GM19397 (cell line): ENCODE results near the gene COMP.

Source experiments
- ATAC-seq: cut with Tn5 transposase; IDR thresholded peaks from one replicate; pipeline ENCODE4 v1.9.1; 2021; ENCODE audit warnings: mild to moderate bottlenecking, moderate library complexity; ENCODE audit not compliant: unreplicated experiment

The COMP gene

DNA sequence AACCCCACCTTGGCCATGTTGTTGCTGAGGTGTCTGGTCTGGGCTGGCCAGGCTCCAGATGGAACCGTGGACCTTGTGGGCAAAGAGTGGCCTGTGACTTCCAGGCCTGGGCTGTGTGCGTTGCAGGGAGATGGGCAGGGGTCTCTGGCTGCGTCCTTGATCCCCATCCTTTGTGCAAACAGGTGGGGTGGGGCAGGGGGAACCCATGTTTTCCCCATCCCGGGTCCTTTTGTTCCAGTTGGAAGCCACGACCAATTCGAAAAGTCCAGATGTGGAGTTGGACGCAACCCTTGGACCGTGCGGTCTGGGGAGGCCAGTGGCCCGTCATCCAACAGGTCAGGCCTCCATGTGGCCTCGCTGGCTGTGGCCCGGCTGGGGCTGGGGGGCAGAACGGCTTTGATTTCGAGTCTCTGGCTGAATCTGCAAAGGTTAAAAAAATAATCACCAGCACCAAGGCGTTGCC lies 13.1 kb upstream of the COMP start:
- no peak for ATAC-seq

GRCh38 chr19:18803550-18804138 lies 12.5 kb upstream of the COMP start:
- no peak for ATAC-seq

- no peak for ATAC-seq
Measured at GRCh38 chr19:18802354-18802753, 11.2 kb upstream of the COMP start.

DNA sequence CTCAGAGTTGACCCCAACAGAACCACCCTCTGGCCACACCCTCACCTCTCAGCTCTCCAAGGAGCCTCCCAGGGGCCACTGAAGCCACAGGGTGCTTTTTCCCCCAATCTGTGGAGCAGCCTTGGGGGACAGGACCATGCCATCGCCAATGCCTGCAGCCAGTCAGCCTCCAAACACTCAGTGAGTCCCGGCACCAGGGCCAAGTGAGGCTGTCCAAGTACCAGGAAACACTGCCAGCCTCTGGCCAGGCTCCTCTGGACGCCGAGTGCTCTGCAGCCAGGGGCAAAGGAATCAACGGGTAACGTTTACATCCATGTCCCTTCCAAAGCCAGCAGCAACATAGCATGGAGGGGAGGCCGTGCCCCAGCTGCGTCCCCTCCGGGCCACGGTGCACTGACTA lies 9.5 kb upstream of the COMP start:
- no peak for ATAC-seq

GRCh38 chr19:18800079-18800478 lies 9.0 kb upstream of the COMP start:
- no peak for ATAC-seq

DNA sequence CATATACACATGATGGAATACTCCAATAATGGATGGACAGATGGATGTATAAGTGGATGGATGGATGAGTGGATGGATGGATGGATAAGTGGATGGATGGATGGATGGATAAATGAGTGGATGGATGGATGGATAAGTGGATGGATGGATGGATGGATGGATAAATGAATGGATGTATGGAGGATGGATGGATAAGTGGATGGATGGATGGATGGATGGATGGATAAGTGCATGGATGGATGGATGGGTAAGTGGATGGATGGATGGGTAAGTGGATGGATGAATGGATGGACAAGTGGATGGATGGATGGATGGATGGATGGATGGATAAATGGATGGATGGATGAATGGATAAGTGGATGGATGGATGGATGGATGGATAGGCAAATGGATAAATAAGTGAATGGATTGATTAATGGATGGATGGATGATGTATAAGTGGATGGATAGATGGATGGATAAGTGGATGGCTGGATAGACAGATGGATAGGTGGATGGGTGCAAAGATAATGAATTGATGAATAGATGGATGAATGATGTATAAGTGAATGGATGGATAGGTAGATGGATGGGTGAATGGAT lies 8.4 kb upstream of the COMP start:
- ATAC-seq: no peak

- ATAC-seq: no peak
Measured at GRCh38 chr19:18798384-18799352, 7.6 kb upstream of the COMP start.

DNA sequence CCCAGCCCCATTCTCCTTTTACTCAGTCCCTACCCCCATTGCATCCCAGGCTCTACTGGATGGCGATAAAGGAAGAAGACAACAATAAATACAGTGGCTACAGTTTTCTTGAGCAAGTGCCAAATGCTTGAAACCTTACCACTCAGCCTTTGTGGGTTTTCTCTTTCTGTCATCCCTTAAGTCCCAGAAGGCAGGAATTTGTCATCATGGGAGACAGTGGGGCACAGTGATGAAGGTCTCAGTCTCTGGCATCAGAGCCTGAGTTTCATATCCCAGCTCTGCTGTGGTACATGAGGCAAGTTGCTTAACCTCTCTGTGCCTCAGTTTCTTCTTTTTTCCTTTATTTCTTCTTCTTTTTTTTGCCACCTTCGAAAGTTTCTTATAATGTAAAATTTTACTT lies 5.1 kb upstream of the COMP start:
- no peak for ATAC-seq

GRCh38 chr19:18795540-18795939 lies 4.4 kb upstream of the COMP start:
- ATAC-seq: no peak

GRCh38 chr19:18794692-18795091 lies 3.6 kb upstream of the COMP start:
- no peak for ATAC-seq

DNA sequence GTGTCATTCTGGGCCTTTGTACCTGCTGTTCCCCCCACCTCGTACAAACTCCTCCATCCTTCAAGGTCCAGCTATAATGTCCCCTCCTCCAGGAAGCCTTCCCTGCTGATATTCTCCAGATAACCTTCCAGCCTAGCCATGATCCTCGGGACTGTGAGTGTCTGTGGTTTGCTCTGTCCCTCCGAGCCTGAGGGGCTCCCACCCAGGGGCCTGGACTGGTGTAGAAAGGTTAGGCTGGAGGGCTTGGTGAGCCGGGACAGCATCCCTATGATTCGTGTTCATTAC lies 2.9 kb upstream of the COMP start:
- ATAC-seq: no peak

DNA sequence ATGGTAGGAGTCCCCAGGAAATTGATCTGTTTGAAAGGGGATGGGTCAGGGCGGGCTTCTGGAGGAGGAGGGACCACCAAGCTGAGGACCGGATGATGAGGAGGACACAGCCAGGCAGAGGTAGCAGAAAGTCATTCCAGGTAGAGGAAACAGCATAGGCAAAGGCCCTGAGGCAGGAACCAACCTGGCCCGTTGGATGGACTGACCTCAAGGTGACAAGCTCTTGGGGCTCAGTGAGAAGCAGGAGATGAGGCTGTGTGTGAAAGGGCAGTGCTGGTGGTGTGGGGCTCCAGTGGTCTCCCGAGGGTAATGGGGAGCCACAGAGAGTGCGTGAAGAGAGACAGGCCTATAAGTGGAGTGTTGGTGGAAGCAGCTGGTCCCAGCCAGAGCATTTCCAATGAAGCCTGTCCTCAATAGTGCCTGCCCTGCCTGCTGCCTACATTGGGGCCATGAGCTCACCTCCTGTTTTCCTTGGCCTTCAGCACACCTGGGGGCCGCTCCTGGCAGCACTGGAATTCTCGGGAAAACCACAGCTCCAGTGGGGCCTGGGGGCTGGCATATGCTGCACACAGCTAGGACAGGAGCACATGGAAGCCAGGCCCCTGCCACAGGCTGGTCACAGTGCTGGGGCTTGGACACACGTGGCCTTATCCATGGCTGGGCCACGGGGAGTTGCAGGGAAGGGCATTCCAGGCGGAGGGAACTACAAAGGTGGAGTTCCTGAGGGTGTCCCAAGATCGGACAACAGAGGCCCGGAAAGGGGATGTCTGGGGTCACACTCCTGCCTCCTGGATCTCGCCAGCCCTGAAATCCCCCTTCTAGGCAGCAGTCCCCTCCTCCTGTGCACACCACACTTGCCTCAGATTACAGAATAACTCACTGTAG lies 2.3 kb upstream of the COMP start:
- no peak for ATAC-seq

DNA sequence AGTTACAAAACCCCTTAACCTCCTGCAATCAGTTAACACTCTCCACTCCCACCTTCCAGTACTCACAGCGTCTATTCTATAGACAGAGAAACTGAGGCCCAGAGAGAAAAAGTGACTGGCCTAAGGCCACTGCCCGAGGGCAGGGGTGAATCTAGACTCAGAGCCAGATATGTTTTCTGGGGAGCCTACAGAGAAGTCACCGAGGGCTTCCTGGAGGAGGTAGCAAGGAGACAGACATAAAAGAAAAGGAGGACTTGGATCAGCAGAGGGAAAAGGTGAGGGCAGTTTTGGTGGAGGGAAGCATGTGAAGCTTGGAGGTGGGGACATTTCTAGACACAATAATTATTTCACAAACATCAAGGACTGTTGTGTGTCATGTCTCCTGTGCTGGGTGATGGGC lies 1.6 kb upstream of the COMP start:
- ATAC-seq: no peak

DNA sequence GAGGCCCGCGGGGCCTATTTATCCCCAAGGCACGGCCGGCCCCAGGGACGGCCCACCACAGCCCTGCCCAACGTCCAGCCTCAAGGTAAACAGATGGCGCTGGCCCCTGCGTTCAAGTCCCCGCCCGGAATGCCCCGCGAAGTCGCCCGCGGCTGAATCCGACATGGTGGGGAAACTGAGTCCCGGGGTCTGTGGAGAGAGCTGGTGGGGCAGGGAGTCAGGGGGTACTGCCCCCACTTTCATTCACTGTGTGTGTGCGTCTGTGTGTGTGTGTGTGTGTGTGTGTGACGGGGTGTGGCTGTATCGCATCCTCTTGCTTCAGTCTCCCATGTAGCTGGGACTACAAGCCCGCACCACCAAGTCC lies 192 bp upstream of the COMP start:
- no peak for ATAC-seq

DNA sequence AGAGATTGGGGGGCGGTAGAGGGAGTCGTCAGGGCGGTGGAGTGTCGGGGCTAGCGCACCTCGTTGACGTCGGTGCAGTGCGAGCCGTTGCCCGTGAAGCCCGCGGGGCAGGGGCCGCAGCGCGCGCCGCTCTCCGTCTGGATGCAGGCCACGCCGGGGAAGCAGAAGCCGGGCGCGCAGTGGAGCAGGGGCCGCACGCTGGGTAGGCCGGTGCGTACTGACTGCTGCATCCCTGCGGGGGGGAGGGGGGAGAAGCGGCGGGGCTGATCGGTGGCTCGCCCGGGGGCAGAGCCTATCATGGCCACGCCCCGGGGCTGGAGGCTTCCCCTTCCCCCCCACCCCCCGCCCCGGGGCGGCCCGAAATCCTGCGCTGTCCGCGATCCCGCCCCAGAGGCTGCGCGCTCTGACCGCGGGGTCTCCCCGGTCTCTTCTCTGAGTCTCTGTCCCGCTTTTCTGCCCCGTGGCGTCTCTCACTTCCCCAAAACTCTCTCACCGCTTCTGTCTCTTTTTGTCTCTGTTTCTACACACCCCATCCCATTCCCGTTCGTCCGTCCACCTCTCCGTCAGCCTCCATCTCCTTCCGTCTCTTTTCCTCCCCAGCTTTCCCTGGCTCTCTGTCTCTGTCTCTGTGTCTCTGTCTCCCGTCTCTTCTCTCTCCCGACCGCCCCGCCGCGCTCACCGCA lies 1.1 kb downstream of the COMP start:
- ATAC-seq: no peak

GRCh38 chr19:18789422-18789869 lies 1.7 kb downstream of the COMP start:
- no peak for ATAC-seq

DNA sequence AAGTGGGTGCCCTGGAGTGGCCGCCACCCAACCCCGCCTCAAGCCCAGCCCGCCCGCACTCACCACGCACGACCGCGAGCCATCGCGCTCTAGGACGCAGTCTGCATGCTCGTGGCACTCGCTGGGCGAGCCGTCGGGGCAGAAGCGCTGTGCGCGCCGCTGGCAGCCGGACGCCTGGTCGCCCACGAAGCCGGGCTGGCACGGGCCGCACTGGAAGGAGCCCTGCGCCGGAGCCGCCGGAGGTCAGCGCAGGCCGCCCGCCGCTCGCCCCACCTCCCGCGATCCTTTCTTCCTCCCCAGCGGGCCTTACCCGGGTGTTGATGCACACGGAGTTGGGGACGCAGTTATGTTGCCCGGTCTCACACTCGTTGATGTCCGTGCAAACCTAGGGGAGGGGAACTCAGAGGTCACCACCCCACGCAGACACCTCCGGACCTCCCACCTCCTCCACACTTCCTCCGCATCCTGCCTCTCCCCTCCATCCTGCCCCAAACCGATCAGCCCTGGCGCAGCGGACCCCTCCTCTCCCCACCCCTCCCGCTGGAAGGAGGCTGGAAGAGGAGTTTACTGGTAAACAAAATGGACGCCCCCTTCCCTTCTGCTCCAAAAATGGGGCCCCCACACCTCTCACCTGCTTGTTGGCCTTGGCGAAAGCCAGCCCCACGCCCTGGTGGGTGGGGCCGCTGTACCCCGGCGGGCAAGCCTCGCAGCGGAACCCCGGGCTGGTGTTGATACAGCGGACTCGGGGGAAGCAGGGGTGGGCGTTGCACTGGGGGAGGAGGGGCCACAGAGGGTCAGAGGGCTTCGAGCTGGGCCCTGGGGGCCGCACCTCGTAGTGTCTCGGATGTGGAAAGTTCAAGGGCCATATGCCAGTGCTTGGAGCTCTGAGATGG lies 2.3 kb downstream of the COMP start:
- no peak for ATAC-seq

DNA sequence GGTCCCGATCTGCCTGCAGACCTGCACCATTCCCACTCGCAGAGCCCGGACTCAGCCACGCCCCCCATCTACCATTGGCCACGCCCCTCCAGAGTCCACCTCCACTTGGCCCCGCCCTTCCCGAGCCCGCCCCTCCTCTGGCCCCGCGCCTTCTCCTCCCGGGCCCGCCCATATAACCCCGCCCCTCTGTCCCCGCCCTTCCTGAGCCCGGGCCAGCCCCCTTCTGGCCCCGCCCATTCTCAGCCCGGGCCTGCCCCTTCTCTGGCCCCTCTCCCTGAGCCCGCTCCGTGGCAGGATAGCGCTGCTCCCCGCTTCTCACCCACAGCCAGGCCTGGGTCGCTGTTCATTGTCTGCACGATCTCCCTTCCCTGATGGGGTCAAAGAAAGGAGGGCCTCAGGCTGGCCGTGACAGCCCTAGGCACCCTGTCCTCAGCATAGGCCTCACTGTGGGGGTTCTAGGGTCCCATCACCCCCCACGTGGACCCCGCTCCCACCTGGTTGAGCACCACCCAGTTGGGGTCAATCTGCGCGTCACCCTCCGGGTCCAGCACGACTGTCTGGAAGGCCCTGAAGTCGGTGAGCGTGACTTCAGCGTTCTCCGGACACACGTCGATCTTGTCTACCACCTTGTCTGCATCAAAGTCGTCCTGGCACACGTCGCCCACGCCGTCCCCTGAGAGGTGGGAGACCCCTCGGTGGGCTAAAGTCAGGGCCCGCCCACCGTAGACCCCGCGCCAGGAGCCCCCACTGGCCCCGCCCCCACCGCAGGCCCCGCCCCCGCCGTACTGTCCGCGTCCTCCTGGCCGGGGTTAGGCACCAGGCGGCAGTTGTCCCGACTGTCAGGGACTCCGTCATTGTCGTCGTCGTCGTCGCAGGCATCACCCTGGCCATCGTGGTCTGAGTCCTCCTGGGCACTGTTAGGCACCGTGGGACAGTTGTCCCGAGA lies 5.7 kb downstream of the COMP start:
- no peak for ATAC-seq

GRCh38 chr19:18784786-18785120 lies 6.4 kb downstream of the COMP start:
- ATAC-seq: no peak
